ENCODE results near the gene TTC21A. TPM values are rescaled to one million over a fixed set of nuclear protein-coding genes. Genes with fewer than 3 reads are reported as not detected.
"Not testable (repeated sequence)": the region's sequence is repeated elsewhere in the genome, so short reads cannot be mapped to it uniquely, and the experiment has no call there.

Gene TTC21A
- total and polyA plus RNA-seq, 2 experiments from 2014 or later, result 1.8 to 2.0 TPM

- H3K4me2 ChIP-seq; H3F3A ChIP-seq (replicated peaks; ENCODE audit: low read depth); H3K4me3 ChIP-seq; H4K20me1 ChIP-seq (replicated peaks; ENCODE audit: insufficient read depth); H3K36me3 ChIP-seq (ENCODE audit: insufficient read depth); H2AFZ ChIP-seq; H3K9me3 Mint-ChIP-seq; H3K4me1 ChIP-seq (ENCODE audit: insufficient read depth); H3K27ac ChIP-seq (ENCODE audit: low read depth); H3K4me3 Mint-ChIP-seq; H3K27ac Mint-ChIP-seq; H3K27me3 ChIP-seq (ENCODE audit: insufficient read depth); H3K36me3 Mint-ChIP-seq (ENCODE audit: low read depth); DNase-seq (ENCODE audit: low spot score); H3K27me3 Mint-ChIP-seq (ENCODE audit: insufficient read depth, low read depth, poor library complexity); H3K9me2 ChIP-seq (ENCODE audit: insufficient read depth); H3K79me2 ChIP-seq (replicated peaks; ENCODE audit: insufficient read depth); ATAC-seq: not testable (repeated sequence)
- peaks cover 14% of the 10 kb centered on the region for H3K4me1 Mint-ChIP-seq
These were observed 63.4 kb downstream of the TTC21A start for GRCh38 chr3:39170877-39171276.

GRCh38 chr3:39171860-39172259, 64.4 kb downstream of the TTC21A start:
- no peak overlapping the region for H3K27ac Mint-ChIP-seq
- Histone ChIP-seq H3K4me3 (no peak overlapping the region), H3K79me2 (replicated peaks; ENCODE audit: insufficient read depth) (no peaks in the 10 kb centered on the region), H4K20me1 (replicated peaks; ENCODE audit: insufficient read depth) (no peaks in the 10 kb centered on the region), H3F3A (replicated peaks; ENCODE audit: low read depth) (no peaks in the 10 kb centered on the region), H2AFZ (no peak overlapping the region), H3K36me3 (ENCODE audit: insufficient read depth) (no peaks in the 10 kb centered on the region), H3K4me1 (ENCODE audit: insufficient read depth) (peaks cover 2% of the 10 kb centered on the region), H3K27me3 (ENCODE audit: insufficient read depth) (no peaks in the 10 kb centered on the region), H3K9me2 (ENCODE audit: insufficient read depth) (no peaks in the 10 kb centered on the region), H3K27ac (ENCODE audit: low read depth) (no peak overlapping the region), H3K4me2 (no peak overlapping the region)
- peaks cover 3% of the 10 kb centered on the region; the same call in 2 of the 3 replicates for H3K9me3 Mint-ChIP-seq
- ATAC-seq (no peak), DNase-seq (ENCODE audit: low spot score) (no peak)
- H3K27me3 Mint-ChIP-seq (ENCODE audit: insufficient read depth, low read depth, poor library complexity), result peaks cover 2% of the 10 kb centered on the region
- no peak overlapping the region for H3K4me3 Mint-ChIP-seq
- H3K36me3 Mint-ChIP-seq (ENCODE audit: low read depth), result no peaks in the 10 kb centered on the region
- peaks cover 13% of the 10 kb centered on the region for H3K4me1 Mint-ChIP-seq
- no peak for TF ChIP-seq CREB1 (CRISPR knock-in tag; IDR thresholded peaks at IDR 0.05; ENCODE audit: low read depth)
- TF ChIP-seq CTCF (conservative IDR thresholded peaks at IDR 0.05; ENCODE audit: low read depth in 2 of 2), result no peak
- no peak for TF ChIP-seq ZNF462 (CRISPR knock-in tag; IDR thresholded peaks at IDR 0.05)
- TF ChIP-seq ZNF114 (CRISPR knock-in tag; IDR thresholded peaks at IDR 0.05), result no peak
- TF ChIP-seq POLR2AphosphoS5 (IDR thresholded peaks at IDR 0.05; ENCODE audit: low read depth), result no peak
- no peak for TF ChIP-seq ZNF331 (CRISPR knock-in tag; IDR thresholded peaks at IDR 0.05; ENCODE audit: low read depth)
- TF ChIP-seq ETS1 (IDR thresholded peaks at IDR 0.05), result no peak
- no peak for TF ChIP-seq REST (IDR thresholded peaks at IDR 0.05; ENCODE audit: unreplicated experiment)
- no peak for TF ChIP-seq JUNB (IDR thresholded peaks at IDR 0.05; ENCODE audit: unreplicated experiment)
- no peak for TF ChIP-seq EZH2phosphoT487 (IDR thresholded peaks at IDR 0.05; ENCODE audit: unreplicated experiment)

Data from GM23338 (cell line).